Suppressor macrophage treated with lipopolysaccharide for 1 hour (primary cell): ENCODE data around the gene UCK1.
"Not testable (repeated sequence)": the region's sequence is repeated elsewhere in the genome, so short reads cannot be mapped to it uniquely, and the experiment has no call there.

Source experiments
- DNase-seq, 3 donors: peaks; one replicate each; pipeline ENCODE4 v3.0.0-alpha.2; 2020 to 2022

The UCK1 gene

DNA sequence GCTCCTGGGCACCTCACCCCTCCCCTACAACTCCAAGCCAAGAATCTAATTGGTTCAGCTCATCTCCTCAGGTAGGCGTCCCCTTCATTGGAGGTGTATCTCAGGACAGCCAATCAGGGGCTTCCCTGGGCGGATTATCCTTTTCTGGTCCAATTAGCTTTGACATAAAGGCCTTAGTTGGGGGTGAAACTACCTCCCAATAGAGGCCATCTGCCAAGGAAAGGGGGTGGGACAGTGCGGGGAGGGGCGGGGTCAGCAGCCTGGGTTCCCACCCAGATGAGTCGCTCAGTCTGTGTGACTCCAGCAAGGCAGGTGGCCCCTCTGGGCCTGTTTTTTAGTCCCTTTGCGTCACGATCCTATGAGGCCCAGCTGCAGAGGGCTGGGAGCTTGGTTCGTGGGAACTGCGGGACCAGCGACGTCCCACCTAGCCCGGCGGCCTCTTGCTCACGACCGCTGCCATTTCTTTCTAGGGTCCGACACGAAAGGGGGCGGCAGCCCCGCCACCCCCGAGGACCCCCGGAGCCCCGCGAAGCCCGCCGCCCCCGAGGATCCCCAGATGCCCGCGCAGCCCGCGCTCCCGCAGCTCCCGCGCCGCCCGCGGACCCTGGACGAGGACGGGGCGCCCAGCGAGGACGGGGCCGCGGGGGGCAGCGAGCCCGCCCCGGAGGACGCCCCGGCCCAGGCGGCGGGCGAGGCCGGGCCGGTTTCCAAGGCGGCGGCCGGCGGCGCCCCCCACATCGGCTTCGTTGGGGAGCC, 23.2 kb upstream of the UCK1 start:
- peak in 2 of 3 donors; percentile 30 to 44 for DNase-seq

DNA sequence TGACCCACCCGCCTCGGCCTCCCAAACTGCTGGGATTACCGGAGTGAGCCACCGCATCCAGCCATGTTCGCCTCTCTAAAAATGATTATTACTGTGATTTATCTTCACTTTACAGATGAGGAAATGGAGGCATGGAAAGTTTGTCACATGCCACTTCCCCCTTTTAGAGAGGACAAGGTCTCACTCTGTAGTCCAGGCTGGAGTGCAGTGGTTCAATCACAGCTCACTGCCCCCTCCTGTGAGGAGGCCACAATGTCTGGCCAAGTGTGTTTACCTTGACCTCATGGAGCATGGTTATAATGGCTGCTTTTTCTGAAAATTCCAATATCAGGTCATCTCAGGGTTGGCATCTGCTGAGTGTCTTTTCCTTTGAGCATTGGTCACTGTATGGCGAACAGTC, 21.0 kb upstream of the UCK1 start:
- DNase-seq: no peak

DNA sequence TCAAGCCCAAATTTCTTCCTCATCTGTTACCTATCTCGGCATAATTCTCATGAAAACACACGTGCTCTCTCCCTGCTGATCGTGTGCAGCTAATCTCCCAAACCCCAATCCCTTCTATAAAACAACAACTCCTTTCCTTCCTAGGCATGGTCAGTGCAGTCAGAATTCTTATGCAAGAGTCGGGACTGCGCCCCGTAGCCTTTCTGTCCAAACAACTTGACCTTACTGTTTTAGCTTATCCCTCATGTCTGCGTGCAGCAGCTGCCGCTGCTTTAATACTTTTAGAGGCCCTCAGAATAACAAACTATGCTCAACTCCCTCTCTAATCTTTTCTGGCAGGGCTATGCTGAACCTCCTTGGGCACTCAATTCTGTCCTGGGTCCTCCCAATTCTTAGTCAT, 19.4 kb upstream of the UCK1 start:
- DNase-seq: not testable (repeated sequence)

DNA sequence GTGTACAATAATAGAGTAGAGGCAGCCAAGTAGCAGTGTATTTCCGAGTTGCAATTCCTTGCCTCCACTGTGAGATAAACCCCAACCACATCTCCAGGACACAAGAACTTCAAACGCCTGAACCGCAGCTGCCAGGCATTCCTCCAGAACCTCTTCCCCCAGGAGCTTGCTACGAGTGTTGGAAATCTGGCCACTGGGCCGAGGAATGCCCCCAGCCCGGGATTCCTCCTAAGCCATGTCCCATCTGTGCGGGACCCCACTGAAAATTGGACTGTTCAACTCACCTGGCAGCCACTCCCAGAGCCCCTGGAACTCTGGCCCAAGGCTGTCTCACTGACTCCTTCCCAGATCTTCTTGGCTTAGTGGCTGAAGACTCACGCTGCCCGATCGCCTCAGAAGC, 18.1 kb upstream of the UCK1 start:
- DNase-seq: not testable (repeated sequence)

DNA sequence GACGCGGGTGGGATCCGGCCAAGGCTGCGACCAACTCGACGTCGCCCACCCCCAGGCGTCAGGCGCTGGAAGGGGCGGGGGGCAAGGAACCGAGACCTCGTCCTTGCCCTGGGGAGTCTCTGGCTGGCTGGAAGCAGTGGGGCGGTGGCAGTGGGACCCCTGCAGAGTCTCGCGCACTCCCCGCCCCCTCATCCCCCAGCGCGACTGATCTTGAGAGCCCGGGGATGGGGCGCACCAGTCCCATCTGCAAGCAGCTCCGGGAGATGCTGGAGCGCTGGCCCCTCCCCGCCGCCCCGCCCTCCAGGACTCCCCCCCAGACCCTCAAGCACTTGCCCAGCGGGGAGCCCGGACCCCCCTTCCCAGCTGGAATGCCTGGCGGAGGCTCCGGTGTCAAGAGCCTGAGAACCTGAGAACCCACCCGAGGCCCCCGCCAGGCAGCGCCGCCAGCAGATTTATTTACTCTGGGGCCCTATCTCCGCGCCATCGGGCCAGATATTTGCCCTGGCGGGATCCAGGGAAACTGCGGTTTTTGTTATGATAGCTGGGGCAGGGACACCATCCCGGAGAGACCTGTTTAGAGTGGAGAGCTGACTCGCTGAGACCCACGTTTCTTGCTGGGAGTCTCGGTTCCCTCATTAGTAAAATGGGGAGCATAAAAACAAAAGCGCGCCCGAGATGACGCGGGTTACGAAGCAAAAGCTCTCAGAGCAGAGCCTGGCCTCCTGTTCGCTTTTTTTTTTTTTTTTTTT, 15.4 kb upstream of the UCK1 start:
- peak in 2 of 3 donors; percentile 28 to 29 for DNase-seq

DNA sequence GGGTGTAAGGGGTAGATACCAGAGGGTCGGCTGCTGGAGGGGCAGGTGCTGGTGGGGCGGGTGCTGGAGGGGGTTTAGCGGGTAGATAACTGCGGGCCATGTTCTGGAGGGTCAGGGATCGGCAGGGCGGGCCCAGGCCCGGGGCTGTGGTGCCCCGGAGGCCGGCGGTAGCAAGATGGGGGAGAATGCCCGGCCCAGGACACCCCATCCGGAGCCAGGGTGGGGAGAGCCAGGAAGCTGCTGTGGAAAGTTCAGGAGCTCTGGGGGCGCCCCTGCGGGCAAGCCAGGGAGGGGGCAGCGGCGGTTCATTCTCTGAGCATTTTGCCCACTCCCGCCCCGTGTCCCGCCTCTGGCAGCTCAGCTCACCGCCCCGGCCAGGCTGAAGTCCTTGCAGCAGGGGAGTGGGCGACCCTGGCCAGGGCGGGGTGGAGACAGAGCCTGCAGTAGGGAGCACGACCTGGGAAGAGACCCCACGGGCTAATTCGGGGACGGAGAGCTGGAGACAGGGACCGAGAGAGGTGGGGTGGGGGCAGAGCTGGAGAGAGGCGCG, 14.8 kb upstream of the UCK1 start:
- no peak for DNase-seq

DNA sequence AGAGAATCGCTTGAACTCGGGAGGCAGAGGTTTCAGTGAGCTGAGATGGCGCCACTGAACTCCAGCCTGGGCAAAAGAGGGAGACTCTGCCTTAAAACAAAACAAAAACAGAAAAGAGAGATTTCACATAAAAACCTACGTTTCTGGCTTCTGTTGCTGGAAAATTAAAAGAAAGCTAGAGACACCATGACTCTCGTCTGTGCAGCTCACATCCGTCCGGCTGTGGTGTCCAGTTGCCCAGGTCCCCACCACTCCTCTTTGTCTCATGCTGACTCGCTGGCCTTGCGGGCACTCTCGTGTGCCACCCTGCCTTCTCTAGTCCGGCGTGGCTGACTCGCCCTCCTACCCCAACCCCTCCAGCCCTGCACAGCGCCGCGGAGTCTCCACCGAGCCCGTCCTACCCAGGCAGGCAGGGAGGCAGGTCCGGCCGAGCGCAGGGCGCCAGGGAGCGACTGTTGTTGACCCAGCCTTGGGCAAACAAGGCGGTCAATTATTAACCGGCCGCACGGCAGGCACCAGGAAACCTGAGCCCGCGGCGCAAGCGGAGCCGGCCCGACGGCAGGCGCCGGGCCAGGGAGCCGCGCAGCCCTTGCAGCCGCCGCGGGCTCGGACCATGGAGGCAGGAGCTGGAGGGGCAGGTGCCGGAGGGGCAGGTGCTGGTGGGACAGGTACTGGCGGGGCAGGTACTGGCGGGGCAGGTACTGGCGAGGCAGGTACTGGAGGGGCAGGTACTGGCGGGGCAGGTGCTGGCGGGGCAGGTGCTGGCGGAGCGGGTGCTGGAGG, 14.1 kb upstream of the UCK1 start, which contains the start of gene PRRT1B:
PRRT1B (plus strand) TSS at position 521 of the 783 bp plus-strand sequence; CDS start at position 614, 93 bp downstream.
- no peak for DNase-seq

DNA sequence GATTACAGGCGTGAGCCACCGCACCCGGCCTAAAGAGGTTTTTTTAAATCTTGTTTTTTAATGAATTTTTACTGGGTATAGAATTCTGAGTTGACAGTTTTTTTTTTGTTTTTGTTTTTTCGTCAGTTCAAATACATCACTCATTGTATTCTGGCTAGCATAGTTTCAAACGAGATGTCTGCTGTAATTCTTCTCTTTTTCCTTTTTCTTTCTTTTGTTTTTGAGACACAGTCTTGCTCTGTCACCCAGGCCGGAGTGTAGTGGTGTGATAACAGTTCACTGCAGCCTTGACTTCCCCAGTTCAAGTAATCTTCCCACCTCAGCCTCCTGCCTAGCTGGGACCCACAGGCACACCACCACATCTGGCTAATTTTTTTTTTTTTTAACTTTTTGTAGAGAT, 12.1 kb upstream of the UCK1 start:
- no peak for DNase-seq

DNA sequence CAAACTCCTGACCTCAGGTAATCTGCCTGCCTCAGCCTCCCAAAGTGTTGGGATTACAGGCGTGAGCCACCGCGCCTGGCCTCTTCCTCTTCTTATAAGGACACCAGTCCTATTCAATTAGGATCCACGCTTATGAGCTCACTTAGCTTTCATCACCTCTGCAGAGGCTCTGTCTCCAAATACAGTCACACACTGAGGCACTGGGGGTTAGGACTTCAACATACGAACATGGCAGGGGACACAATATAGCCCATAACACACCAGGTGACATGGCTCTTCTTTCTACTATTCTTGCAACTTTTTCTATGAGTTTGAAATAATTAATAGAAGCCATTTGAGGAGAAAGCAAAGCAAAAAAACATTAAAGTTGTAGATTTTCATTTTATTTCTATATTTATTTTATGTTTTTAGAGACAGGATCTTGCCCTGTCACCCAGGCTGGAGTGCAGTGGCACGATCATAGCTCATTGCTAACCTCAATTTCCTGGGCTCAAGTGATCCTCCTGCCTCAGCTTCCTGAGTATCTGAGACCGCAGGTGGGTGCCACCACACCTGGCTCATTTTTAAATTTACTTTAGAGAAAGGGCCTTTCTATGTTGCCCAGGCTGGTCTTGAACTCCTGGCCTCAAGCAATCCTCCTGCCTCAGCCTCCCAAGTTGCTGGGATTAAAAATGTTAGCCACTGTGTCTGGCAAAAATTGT, 8.3 kb upstream of the UCK1 start:
- no peak for DNase-seq

DNA sequence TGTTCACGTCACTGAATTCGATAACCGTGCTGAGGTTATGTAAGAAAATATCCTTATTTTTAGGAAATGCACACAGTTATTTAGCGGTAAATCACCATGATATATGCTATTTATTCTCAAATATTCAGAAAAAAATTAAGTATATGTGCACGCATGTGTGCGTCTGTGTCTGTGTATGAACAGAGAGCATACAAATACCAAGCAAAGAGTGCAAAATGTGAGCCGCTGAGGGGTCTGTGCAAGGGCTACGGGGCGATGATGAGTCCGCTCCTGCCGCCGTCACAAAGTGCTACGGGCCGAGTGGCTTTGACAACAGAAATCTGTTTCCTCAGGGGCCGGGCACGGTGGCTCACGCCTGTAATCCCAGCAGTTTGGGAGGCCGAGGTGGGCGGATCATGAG, 6.9 kb upstream of the UCK1 start:
- DNase-seq: no peak

DNA sequence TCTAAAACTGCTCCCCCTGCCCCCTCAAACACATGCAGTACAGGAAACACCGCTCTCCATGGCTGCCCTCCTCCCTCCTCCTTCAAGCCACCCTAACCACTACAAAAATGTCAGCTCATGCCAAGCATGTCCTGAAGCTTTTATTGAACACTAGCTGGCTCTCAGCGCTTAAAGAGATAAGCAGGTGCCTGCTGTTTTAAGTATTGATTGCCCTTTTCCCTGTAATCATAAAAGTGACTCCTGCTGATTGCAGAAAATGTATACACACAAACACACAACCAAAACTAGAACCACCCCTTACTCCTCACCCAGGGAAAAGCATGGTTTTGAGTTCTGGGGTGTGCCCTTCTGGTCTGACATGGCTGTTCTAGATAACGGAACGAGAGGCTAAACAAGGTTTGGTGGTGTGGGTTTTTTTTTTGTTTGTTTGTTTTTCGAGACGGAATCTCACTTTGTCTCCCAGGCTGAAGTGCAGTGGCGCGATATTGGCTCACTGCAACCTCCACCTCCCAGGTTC, 3.7 kb upstream of the UCK1 start:
- DNase-seq: no peak

DNA sequence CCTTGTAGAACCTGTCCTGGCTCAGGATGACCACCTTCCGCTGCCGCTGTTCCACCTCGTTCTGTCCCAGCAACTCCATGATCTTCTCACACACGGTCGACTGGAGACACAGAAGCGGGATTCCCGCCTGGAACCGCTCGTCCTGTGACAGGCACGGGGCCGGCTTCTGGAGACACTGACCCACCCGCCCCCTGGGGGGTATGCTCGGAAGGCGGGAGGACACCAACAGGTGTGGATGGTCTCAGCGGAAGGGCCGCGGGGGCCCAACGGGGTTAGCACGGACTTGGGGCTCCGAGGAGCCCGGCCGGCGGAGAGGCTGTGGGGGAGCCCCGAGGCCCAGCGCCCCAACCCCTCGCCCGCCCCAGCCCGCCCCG, 530 bp downstream of the UCK1 start:
- peak in 2 of 3 donors; percentile 44 to 58 for DNase-seq

DNA sequence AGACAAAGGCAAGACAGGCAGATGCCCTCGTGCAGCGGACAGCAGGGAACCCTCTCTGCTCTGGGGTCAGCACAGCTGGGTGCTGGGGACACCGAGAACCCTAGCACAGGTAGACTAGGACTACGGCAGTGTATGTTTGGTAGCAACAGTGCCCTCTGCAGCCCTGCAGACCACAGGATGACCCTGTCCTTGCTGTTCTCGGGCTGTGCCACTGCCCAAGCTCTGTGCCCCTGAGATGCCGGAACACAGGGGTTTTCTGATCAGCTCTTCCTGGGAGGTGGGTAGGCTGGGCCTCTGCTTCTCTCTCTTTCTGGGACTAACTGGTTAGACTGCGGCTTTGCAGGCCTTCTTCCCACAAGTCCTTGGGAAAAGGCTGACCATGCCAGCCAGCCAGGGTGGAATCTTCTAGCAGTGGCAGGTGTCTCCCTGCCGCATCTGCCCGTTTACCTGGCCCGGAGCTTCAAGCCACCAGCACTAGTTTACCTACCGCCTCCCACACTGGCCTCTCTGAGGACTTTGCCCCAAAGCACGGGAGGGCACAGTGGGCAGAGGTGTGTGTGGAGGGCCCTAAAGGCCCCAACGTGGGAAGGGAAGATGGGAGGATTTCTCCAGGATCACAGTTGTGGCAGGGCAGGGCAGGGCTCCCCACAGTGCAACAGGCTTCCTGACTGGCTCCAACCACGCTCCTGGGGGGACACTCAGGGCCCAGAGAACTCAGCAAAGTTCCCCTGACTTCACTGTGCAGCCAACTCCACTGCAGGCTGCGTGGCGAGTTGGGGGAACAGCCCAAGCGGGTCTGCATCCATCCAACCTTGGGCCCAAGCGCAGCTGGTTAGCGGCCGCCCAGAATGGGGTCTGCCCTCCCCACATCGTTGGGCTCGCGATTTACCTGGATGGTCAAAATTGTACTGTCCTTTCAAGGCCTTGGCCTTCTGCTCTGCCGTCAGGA, 1.2 kb downstream of the UCK1 start:
- DNase-seq: no peak

DNA sequence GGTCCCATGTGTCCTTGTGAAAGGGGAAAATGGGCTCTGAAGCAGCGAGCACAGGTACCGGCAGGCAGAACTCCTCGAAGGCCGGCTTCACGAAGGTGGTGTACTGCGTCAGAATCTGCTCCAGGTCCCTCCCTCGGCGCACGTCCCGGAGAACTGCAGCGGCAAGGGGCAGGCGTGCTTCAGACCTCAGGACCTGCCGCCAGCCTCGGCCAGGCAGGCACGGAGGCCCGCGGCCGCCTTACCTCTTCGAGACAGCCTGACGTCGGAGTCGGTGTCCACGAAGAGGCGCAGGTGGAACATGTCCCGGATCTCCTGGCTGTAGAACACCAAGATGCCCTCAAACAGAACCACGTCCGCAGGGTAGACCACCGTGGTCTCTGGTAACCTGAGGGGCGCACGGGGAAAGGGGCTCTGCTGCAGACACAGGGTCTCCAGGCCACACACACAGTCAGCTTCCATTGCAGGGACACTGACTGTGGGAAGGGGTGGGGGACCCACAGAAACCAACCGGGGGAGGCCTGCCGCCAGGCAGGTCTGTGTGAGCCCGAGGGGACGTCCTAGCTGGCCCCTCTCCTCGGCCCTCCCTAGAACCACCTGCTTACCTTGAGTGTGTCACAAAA, 2.1 kb downstream of the UCK1 start:
- no peak for DNase-seq

DNA sequence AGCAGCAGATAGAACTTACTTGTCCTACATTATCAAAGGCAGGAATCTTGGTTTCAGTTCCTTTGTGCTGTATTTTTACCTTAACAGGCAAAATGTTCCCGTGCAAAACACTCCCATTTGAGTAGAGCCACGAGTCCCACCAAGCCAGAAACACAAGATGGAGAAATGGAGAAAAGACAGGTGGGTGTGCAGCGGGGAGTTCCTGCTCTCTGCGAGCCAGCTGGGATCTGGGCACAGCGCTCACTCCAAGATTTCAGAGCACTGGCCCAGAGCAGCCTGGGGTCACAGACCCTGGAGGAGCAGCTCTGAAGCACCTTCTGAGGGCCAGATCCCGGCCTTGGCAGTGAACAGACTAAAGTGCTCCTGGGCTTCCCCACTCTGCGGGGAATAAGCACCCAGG, 2.9 kb downstream of the UCK1 start:
- no peak for DNase-seq

DNA sequence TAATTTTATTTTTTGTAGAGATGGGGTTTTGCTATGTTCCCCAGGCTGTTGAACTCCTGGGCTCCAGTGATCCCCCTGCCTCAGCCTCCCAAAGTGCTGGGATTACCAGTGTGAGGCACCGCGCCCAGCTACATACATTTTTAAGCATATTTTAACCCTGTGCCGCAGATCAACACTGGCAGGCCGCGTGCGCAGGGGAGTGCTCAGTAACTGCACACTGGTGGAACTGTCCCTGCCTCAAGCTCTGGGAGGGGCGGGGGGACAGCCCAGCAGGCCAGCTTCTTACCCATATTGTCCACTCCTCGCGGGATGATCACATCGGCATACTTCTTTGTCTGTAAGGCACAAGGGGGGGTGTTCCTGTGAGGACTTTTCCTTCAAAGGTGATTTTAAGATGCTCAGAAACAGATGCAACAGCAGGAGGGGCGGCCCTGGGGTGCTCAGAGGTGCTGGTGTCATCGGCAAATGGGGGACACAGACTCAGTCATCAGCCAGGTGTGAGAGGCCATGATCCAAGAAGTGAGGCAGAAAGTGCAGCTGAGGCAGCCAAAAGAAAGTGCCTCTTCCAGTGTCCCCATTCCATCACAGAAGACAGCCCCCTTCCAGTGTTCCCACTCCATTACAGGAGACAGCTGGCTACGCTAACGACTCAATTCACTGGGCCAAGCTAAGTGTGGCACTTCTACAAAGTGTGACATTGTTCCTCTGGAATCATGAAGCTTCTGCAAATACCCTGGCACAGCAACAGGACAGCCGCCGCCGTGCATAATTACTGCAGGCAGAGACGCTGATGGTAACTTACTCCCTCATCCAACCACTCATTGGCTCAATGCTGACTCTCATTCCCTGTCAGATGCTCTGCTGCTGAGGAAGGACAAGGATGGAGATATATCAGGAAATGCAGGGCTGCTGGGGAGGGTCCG, 5.2 kb downstream of the UCK1 start:
- DNase-seq: no peak

DNA sequence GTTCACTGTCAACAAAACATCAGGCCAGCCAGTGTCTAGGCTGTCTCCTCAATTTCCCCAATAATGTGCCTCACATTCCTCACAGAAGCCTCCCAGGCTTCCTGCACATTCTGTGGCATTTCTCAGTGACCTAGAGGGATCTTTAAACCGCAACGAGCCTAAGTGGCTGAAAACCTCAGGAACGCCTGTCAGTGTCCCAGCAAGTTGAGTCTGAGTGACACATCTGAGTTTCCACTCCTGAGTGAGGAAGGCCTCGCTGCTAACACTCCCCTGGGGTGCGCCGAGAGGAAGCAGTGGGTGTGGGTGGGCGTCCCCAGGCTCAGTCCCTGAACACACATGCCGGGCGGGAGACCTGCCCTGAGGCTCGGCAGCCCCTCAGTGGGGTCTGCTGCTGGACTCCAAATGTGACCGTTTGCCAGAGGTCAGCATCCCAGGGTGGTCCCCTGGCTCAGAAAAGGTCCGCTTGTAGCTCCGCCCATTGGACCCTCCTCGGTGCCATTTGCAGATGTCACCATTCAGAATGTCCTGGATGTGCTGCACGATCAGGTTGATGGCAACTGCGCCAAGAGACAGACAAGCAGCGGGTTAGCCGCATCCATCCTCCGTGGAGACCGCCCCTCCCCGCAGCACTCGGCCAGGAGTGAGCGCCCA, 6.3 kb downstream of the UCK1 start:
- no peak for DNase-seq

DNA sequence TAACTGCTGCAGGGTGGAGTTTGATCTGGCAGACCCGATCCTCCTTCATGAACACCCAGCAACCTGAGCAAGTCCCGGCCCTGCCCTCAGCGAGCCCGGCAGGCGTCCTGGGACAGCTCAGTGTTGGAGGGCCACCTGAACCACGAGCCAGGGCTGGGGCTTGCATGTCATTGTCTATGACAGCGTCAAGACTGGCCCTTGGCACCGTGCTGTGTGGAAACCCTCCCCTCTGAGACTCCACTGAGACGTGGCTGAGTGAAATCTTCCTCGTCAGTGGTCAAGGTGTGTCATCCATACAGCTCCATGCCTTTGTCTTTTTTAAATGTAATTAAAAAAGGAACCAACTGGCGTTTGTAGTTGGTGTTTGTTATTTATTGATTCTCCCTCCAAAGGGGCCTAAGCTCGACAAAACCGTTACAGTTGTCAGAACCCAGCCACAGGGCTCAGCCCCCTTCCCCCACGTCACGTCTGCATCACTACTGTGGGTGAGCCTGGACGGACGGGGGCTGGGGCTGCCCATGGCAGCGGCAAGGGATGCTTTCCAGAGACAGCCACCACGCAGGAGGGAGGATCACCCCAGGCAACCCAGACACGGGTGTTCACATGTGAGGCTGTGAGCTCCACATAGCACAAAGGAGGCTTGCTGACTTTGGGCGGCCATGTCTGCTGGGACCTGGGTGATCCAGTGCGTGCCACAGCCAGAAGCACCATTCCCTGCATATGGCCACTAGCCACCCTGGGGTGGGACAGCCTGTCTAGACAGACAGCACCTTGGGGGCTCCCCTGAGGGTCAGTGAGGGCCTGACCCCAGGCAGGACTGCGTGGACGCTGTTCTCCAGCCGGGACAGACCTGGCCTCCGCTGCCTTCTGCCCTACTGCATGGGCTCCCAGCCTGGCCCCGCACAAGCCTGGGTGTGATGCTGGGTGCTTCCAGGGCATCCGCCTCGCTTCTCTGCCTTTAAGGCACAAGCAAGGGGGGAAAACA, 7.3 kb downstream of the UCK1 start:
- no peak for DNase-seq
